Sciatic nerve (tissue), 2 donors: Measurements from ENCODE around the gene EIF5A. TPM values are rescaled to one million over a fixed set of nuclear protein-coding genes. Genes with fewer than 3 reads are reported as not detected.
A peak's percentile ranks its signal among the peaks of the same experiment; 100 is the strongest.

Source experiments
- ATAC-seq: fragments of 200-7000 bp; cut with Tn5 transposase; one replicate; pipeline ENCODE4 v1.9.1; 2020; ENCODE audit warnings: mild to moderate bottlenecking, moderate library complexity
- DNase-seq: peaks from one replicate; pipeline ENCODE4 v3.0.0-alpha.2; 2020; ENCODE audit warnings: low spot score
- intact Hi-C: fragments of 100-400 bp; cut with DNase I; formaldehyde crosslinking; loops from one replicate; pipeline ENCODE4 v1.14.2; 2022
- total RNA-seq: library from RNA; stranded (reverse); fragmentation: NEBNext Ultra II Directional; extraction: Animal tissue kit (Norgen Biotek cat#: 25700); gene quantifications from one replicate; pipeline ENCODE4 v1.2.1, GENCODE V29; 2021
- donor health status: DM: no; HTN: no; CAD: no.
- donor health status: DM: no; HTN: no; CAD: no.

The EIF5A gene
- total RNA-seq, 1 donor from 2014 or later: 168 TPM

DNA sequence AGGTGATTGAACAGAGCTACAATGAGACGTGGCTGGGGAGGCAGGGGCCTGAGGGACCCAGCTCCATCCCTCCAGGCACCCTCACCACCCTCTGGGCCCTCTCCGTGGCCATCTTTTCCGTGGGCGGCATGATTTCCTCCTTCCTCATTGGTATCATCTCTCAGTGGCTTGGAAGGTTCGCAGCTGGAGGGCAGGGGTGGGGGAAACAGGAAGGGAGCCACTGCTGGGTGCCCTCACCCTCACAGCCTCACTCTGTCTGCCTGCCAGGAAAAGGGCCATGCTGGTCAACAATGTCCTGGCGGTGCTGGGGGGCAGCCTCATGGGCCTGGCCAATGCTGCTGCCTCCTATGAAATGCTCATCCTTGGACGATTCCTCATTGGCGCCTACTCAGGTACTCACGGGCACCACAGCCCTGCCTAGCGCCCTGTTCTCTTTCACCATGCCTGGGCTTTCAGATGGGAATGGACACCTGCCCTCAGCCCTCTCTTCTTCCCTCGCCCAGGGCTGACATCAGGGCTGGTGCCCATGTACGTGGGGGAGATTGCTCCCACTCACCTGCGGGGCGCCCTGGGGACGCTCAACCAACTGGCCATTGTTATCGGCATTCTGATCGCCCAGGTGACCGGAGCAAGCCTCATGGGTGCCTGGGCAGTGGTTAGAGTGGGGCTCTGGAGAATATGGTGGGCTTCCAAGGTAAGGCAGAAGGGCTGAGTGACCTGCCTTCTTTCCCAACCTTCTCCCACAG, 23.8 kb upstream of the EIF5A start:
- ATAC-seq (no peak), DNase-seq (no peak)
- intact Hi-C loops: no loop called here

DNA sequence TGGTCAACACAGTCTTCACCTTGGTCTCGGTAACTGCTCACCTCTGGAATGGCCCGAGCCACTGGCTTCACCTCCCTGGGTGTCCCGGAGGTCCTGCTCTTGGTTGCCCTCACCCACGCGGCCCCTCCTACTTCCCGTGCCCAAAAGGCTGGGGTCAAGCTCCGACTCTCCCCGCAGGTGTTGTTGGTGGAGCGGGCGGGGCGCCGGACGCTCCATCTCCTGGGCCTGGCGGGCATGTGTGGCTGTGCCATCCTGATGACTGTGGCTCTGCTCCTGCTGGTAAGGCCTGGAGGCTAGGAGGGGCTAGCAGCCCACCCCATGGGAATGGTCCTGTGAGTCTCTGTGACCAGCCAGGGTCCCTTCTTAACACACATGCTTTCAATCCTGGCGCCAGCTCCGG, 22.5 kb upstream of the EIF5A start:
- ATAC-seq (no peak), DNase-seq (no peak)
- intact Hi-C loops: no loop called here

DNA sequence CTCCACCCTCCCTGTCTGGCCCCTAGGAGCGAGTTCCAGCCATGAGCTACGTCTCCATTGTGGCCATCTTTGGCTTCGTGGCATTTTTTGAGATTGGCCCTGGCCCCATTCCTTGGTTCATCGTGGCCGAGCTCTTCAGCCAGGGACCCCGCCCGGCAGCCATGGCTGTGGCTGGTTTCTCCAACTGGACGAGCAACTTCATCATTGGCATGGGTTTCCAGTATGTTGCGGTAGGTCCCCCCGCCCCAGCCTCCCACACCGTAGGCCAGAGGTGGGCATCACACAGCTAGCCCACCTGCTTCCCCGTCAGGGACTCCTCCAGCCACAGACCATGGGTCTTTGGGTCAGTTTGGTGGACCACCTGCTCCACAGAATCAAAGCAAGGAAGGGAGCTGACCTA, 21.7 kb upstream of the EIF5A start:
- no peak for DNase-seq
- intact Hi-C loops: no loop called here
- ATAC-seq: no peak

DNA sequence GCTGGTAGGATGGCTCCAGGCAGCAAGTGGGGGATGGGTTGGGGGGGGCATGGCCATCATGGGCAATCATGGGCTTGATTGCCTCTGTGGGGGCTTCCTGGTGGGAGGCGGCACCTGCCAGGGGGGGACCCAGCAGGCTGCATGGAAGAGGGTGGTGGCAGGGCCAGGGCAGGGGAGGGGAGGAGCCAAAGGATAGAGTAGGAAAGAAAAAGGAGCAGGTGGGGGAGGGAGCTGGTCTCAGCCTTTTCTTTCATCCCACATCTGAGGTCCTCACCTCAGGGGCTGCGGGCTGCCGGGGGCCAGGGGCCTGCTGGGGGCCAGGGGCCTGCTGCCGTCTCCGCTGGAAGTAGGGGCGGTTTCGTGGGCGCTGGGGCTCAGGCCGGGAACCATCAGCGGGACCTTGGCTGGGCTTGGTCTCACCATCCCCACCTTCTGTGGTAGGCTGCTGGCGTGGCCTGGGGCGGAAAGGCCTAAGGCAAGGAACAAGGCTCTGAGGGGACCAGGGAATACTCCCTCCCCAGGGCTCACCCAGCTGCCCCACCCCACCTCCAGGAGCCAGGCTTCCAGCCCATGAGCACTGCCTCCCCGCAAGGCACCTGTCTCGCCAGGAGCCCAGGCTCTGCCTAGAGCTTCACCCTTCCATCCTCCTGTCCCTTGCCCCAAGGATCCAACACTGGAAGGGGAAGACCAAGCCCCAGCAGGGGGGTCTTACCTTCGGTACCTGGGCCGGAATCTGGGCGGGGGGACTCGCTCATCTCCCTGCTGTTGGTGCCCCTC, 18.0 kb upstream of the EIF5A start:
- DNase-seq (no peak), ATAC-seq (no peak)
- intact Hi-C loops: no loop called here

DNA sequence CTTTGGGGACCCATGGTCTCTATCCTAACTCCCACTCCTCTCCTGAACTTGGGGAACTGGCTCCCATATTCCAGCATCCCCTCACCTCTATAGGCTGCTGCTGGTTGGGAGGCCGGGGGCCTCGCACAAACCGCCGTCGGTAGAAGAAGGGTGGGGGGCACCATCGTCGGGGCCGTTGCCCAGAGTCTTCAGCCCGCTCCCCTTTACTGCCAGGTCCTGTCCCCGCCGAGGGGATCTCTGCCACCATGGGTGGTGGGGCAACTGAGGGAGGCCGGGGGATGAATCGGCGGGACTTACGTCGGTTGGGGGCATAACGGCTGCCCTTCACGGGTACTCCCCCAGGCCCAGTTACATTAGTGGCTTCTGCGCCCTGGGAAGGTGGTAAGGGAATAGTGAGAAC, 17.3 kb upstream of the EIF5A start:
- DNase-seq (no peak), ATAC-seq (no peak)
- intact Hi-C loops: no loop called here

DNA sequence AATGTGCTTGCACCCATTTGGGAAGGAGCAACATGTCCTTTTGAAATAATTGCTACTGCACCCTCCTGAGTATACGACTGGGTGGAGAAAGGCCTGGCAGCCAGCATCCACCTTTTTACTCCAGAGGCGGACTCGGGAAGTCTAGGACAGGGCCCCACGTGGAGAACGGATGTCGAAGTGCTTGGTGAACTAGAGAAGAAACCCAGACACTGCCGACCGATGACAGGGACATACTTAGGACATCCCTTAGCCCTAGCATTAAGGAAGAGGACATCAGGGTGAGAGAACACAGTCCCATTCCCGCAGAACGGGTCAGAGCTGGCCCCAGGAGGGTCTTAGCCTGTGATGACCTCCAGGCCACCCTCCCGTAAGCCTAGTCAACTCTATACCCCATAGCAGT, 16.7 kb upstream of the EIF5A start:
- intact Hi-C loops: no loop called here
- DNase-seq (no peak), ATAC-seq (no peak)

DNA sequence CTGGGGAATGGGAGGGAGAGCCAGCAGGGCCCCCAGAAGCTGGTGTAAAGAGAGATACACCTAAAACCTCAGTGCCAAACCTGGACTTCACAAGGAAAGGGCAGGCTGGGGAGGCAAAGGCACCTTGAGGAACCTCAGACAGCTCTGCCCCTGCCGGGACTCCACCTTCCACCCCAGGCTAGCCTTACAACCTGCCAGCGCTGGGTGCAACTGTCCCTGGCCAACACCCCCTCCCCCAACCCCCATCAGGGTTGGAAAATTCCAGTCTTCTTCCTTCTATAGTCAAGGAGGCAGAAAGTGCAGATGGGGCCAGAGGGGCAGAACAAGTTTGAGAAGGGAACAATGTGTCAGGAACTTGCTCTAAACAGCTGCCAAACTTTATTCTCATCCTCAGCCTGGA, 15.2 kb upstream of the EIF5A start:
- DNase-seq (no peak), ATAC-seq (no peak)
- intact Hi-C loops: no loop called here

DNA sequence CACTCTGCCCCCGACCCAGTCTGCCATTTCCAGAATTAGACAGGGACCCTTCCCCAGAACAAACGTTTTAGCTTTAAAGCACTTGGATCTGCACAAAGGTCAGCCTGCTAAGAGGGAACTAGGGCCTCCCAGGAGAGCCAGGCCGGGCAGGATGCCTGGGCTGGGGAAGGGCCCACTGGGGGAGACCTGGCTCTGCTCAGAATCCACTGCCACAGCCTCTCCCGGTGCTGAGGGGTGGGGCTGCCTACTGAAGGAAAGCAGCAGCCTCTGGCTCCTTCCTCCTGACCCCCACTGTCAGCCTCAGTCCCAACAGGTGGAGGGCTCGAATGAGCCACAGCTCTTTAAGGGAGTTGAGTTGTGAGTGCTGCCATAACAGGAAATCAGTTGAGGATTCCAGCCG, 14.7 kb upstream of the EIF5A start:
- ATAC-seq (no peak), DNase-seq (no peak)
- intact Hi-C loops: no loop called here

DNA sequence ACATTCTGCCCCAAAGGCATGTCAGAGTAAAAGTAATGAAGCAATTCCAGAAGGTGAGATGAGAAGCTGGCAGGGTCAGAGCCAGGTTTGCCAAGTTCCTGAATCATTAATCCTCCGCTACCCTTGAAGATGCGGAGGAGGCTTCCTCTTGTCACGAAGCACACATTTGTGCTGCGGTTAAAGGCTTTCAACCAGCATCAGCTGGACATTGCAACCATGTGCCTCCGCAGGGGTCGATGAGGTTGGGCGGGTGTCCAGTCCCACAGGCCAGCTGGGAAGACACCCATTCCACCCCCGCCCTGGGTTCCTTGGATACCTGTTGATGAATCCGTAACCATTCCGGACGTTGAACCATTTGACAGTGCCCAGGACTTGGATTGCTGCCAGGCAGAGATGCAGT, 14.3 kb upstream of the EIF5A start:
- intact Hi-C loops: no loop called here
- DNase-seq: no peak
- no peak for ATAC-seq

DNA sequence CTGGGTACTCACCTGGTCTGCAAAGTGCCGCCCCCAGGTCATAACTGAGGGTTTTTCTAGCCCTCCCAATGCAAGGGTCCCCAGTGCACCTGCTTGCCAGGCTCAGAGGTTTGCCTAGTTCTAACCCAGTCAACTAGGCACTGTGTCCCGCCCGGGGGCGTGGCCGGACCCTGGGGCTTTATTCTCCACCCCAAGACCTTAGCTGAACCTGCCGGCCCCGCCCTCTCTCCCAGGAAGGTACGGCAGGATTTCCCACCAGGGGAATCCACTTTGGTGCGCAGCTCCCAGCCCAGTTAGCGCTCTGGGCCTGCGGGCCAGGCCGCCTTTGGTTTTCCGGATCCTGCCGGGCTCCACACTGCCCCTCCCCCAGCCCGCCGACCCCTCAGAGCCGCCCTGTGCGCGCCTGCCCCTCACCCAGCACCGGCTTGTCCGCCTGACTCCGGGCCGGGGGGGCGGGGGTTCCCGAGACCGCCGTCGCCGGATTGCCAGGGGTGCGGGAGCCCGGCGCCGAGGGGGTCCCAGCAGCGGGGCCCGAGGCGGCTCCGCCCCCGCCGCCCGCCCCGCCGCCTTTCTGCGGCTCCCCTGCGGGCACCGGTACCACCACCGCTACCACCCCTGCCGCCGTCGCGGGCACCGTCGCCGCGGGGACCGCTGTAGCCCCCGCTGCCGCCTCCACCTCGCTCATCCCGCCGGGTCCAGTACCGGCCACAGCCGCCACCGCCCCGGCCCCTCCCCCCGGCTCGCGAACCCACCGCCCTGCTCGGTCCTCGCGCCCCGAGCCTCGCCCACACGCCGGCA, 13.4 kb upstream of the EIF5A start:
- DNase-seq: no peak
- ATAC-seq: no peak
- intact Hi-C loops: no loop called here

DNA sequence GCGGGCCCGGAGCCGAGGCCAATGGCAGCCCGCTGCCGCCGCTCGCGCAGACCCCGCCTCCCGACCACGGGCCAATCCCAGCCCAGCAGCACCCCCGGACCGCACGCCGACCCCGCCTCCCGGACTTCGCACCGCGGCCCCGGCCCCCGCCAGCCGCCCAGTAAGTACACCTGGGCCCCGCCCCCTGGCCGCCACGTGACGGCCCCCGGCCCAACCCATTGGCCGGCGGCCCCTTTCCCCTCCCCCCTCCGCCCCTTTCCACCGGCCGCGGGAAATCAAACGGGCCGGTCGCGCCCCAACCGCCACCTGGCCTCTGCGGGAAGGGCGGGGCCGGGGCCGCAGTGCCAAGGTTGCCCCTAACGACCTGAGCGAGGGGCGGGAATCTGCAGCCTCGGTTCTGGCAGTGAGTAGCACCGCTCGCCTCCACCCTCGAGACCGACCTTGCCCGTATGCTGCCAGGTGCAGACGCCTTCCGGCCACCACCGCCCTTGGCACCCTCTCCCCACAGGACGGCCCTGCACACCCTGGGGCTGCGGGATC, 12.7 kb upstream of the EIF5A start, which contains the start of gene YBX2:
TSS of gene YBX2 (minus strand) at position 26 of the 540 bp plus-strand sequence. CDS start 139 bp downstream, outside the sequence.
- DNase-seq (no peak), ATAC-seq (no peak)
- intact Hi-C loops: no loop called here

DNA sequence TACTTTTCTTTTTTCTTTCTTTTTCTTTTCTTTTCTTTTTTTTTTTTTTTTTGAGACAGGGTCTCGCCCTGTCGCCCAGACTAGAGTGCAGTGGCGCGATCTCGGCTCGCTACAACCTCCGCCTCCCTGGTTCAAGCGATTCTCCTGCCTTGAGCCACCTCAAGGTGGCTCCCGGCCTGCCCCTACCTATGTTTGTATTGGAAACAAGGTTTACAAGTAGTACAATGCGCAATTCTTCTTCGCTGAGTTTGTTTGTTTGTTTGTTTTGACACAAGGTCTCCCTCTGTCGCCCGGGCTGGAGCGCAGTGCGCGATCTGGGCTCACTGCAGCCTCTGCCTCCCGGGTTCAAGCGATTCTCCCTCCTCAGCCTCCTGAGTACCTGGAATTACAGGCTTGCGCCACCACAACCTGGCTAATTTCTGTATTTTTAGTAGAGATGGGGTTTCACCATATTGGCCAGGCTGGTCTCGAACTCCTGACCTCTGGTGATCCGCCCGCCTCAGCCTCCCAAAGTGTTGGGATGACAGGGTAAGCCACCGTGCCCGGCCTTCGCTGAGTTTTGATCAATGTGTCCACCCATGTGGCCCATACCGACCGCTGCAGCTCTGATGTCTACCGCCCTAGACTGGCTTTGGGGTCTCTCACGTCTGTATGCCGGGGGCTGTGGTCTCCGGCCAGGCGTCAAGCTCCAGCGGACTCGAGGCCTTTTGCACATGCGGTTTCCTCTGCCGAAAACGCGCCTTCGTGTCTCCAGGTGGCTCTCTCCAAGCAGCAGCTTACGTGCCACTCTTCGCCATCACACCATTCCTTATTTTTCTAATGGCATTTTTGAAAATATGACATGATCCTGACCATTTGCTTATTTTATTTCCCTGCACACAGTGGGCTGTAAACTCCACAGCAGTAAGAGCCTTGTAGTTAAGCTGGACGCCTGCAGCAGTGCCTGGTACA, 11.9 kb upstream of the EIF5A start:
- DNase-seq (no peak), ATAC-seq (peak; percentile 16)
- intact Hi-C loops: no loop called here

DNA sequence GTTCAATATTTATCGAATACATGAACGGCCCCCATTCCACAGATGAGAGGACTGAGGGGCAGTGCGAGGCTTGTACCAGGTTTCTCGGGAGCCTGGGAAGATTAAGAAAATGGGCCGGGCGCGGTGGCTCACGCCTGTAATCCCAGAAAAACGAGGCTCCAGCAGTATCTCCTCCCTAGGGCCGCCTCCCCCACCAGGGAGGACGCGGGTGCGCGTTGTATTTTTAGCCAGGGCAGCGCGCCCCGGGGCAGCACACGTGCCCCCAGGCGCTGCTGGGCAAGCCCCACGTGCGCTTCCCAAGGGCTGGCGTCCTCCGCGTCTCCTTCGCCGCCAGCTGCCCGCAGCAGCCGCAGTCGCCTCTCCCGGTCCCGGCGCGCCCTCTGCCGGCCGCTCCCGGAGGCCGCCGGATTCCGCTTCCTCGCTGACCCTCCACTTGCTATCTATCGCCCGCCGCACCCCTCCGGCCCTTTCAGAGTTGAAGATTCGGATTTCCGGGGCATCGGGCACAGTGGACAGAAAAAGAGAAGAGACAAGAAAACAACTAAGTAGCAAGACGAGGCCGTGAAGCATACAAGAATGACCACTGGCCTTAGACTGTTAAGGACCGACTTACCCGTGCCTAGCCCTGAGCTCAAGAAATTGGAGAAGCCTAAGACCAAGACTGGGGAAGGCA, 11.1 kb upstream of the EIF5A start:
- ATAC-seq (peak; percentile 91), DNase-seq (peak; percentile 89)
- intact Hi-C loops: no loop called here

DNA sequence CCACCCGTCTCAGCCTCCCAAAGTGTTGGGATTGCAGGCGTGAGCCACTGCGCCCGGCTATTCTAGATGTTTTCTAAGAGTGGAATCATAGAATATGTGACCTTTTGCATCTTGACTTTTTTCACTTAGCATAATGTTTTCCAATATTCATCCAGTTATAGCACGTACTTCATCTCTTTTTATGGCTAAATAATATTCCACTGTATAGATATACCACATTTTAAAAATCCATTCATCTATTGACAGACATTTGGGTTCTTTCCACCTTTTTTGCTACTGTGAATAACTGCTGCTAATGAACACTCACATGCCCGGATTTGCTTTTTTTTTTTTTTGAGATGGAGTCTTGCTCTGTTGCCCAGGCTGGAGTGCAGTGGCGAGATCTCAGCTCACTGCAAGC, 3.2 kb upstream of the EIF5A start:
- intact Hi-C loops: no loop called here
- ATAC-seq: no peak
- DNase-seq: no peak

DNA sequence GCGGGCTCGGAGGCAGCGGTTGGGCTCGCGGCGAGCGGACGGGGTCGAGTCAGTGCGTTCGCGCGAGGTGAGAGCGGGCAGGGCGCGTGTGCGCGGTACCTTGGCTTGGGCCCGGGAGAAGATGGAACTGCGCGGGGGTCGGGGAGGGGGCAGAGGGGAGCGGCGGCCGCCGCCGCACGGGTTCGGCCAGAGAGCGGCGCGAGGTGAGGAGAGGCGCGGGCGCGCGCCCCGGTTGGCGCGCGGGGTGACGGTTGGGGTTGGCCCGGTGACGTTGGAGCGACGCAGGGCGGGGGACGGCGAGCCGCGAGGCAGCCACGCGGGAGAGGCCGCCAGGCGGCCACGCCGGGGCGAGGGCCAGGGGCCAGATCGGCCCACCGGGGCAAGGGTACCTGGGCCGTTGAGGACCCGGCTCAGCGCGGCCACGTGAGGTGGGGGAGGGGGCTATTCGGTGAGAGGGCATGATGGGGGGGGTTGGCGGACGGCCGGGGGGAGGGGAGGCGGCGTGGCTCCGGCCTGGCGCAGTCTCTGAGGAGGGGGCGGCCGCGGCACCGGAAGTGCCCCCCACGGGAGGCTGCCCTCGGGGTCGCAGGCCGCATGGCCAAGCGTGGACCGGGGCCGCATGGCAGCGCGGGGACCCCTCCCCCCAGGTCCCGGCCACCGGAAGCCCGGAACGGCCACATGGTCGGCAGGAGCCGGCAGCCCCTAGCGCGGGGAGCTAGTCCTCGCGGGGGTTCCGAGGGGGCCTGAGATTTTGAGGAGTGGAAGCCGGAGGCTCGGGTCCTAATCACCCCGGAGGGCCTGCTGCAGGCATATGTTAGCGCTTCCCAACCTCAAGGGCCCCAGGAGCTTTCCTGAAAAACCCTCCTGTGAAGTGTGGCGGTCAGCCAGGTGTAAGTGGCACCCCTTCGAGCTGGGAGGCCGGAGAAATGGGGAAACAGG, 527 bp downstream of the EIF5A start:
- DNase-seq (peak; percentile 82), ATAC-seq (no peak)
- intact Hi-C loops: no loop called here

DNA sequence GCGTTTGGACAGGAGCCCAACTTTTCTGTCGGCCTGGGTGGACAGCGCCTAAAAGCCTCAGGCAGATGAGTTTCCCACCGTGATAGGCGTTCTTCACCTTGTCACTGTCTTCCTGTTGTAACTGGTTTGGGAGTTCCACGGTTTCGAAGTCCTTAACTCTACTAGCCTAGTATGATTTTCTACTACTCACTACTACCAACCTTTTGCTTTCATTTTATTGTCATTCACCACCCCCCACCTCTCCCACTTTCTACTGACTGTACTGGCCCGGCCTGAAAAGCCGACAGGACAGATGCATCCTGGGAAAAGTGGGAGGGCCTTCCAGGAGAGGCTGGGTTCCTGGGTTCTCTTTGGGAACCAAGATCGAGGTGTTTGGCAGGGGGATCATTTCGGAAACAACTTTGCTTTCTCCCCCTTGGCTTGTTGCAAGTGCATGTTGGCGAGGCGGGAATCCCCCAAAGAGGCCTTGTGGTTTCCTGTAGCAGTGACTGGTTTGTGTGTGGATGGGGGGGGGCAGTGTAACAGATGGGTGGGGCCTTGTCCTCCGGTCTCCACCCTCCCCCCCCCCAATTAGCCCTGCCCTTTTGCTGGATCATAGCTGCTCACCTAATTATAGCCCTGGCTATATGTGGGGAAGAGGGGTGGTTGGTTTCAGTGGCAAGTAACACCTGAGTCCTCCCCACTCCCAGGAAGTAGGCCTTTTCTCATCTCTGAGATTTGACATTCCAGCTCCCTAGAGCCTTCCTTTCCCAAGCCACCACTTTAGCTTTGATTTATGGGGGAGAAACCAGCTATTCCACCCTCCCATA, 1.4 kb downstream of the EIF5A start:
- intact Hi-C loops: no loop called here
- DNase-seq (no peak), ATAC-seq (peak; percentile 20)
